IMR-90 (cell line): ENCODE measurements around the gene PHF21A. TPM values are rescaled to one million over a fixed set of nuclear protein-coding genes. Genes with fewer than 3 reads are reported as not detected.

Experiments
- ATAC-seq: fragments of 200-7000 bp; cut with Tn5 transposase; 2 replicates; pipeline ENCODE4 v1.9.1; 2020; ENCODE audit warnings: low read depth, mild to moderate bottlenecking, moderate library complexity
- BruUV-seq: library from RNA; stranded (reverse); fragments of 400-500 nt; replicated peaks from 2 replicates; lab custom pipeline; 2021; lab: Mats Ljungman, UMichigan
- CTCF ChIA-PET: fragments of 300-600 bp; formaldehyde crosslinking; extraction: SDS; loops from one replicate; lab custom pipeline; 2021; ENCODE audit warnings: antibody characterized with exemption; lab: Yijun Ruan, JAX
- POLR2A ChIA-PET: fragments of 300-600 bp; sonication (Branson Sonifier 250); formaldehyde crosslinking; loops from one replicate; lab custom pipeline; 2022; ENCODE audit warnings: antibody characterized with exemption; ENCODE audit not compliant: unreplicated experiment; lab: Charles Lee
- DNase-seq: peaks from one replicate; pipeline ENCODE4 v3.0.0; 2013
- H2AFZ ChIP-seq: replicated peaks from 2 replicates; pipeline ENCODE3; 2013; ENCODE audit warnings: low read length, mild to moderate bottlenecking; ENCODE audit not compliant: poor library complexity
- H2AK5ac ChIP-seq: 2 replicates; pipeline ENCODE4 v1.6.1; 2013; ENCODE audit warnings: low read depth, low read length, inconsistent platforms
- H2AK9ac ChIP-seq: replicated peaks from 2 replicates; pipeline ENCODE3; 2013; ENCODE audit warnings: mild to moderate bottlenecking, low read depth, low read length, moderate library complexity; ENCODE audit not compliant: poor library complexity
- H2BK120ac ChIP-seq: 2 replicates; pipeline ENCODE4 v1.6.1; 2013; ENCODE audit warnings: low read depth, low read length, inconsistent platforms
- H2BK15ac ChIP-seq: 3 replicates; pipeline ENCODE4 v1.6.1; 2013; ENCODE audit warnings: low read depth, low read length, inconsistent platforms
- H2BK20ac ChIP-seq: 2 replicates; pipeline ENCODE4 v1.6.1; 2013; ENCODE audit warnings: low read depth, mild to moderate bottlenecking, inconsistent platforms, low read length, moderate library complexity
- H2BK5ac ChIP-seq: 2 replicates; pipeline ENCODE4 v1.6.1; 2013; ENCODE audit warnings: mild to moderate bottlenecking, low read depth, low read length, inconsistent platforms; ENCODE audit not compliant: poor library complexity, severe bottlenecking
- H3K14ac ChIP-seq: replicated peaks from 2 replicates; pipeline ENCODE4 v1.6.1; 2013; ENCODE audit warnings: low read depth, low read length, inconsistent platforms
- H3K18ac ChIP-seq: 2 replicates; pipeline ENCODE4 v1.6.1; 2013; ENCODE audit warnings: low read depth, low read length, control low read depth
- H3K23ac ChIP-seq: 2 replicates; pipeline ENCODE4 v1.6.1; 2013; ENCODE audit warnings: low read depth, low read length, inconsistent platforms
- H3K27ac ChIP-seq: 2 replicates; pipeline ENCODE4 v1.5.1; 2013; ENCODE audit warnings: mild to moderate bottlenecking, control low read depth, low read length; ENCODE audit not compliant: insufficient read depth
- H3K27me3 ChIP-seq: 2 replicates; pipeline ENCODE4 v1.6.1; 2013; ENCODE audit warnings: low read length; ENCODE audit not compliant: control insufficient read depth, insufficient read depth
- H3K36me3 ChIP-seq: 2 replicates; pipeline ENCODE4 v1.6.1; 2013; ENCODE audit warnings: low read length, mixed read lengths; ENCODE audit not compliant: control insufficient read depth, insufficient read depth
- H3K4ac ChIP-seq: 2 replicates; pipeline ENCODE4 v1.6.1; 2013; ENCODE audit warnings: low read depth, low read length, inconsistent platforms
- H3K4me1 ChIP-seq: 2 replicates; pipeline ENCODE4 v1.6.1; 2013; ENCODE audit warnings: low read length, mixed read lengths; ENCODE audit not compliant: control insufficient read depth, insufficient read depth
- H3K4me2 ChIP-seq: 2 replicates; pipeline ENCODE4 v1.6.1; 2013; ENCODE audit warnings: low read depth, mild to moderate bottlenecking, control low read depth, low read length, moderate library complexity
- H3K4me3 ChIP-seq: 2 replicates; pipeline ENCODE4 v1.5.1; 2013; ENCODE audit warnings: low read depth, mild to moderate bottlenecking, control low read depth, low read length, moderate library complexity; ENCODE audit not compliant: insufficient read depth
- H3K56ac ChIP-seq: 2 replicates; pipeline ENCODE4 v1.6.1; 2013; ENCODE audit warnings: low read length, inconsistent platforms; ENCODE audit not compliant: insufficient read depth; ENCODE audit errors: extremely low read depth
- H3K79me1 ChIP-seq, 2 experiments: 2 replicates each; pipeline ENCODE4 v1.6.1; 2013; ENCODE audit warnings: low read length in 2 of 2, inconsistent platforms in 1 of 2, low read depth in 1 of 2
- H3K9ac ChIP-seq: 2 replicates; pipeline ENCODE4 v1.6.1; 2013; ENCODE audit warnings: low read depth, low read length, control low read depth
- H3K9me1 ChIP-seq: 2 replicates; pipeline ENCODE4 v1.6.1; 2013; ENCODE audit warnings: low read length, inconsistent platforms; ENCODE audit not compliant: insufficient read depth
- H3K9me3 ChIP-seq: 2 replicates; pipeline ENCODE4 v1.6.1; 2013; ENCODE audit warnings: low read length; ENCODE audit not compliant: control insufficient read depth, insufficient read depth
- H4K20me1 ChIP-seq: 2 replicates; pipeline ENCODE4 v1.6.1; 2013; ENCODE audit warnings: low read length, inconsistent platforms; ENCODE audit not compliant: insufficient read depth
- H4K5ac ChIP-seq: 2 replicates; pipeline ENCODE4 v1.6.1; 2013; ENCODE audit warnings: mild to moderate bottlenecking, low read depth, low read length, control low read depth
- H4K8ac ChIP-seq, 2 experiments: 2 replicates each; pipeline ENCODE4 v1.6.1; 2013; ENCODE audit warnings: low read depth in 2 of 2, low read length in 2 of 2, control low read depth in 1 of 2, inconsistent platforms in 1 of 2
- H4K91ac ChIP-seq: 2 replicates; pipeline ENCODE4 v1.6.1; 2013; ENCODE audit warnings: low read depth, low read length, inconsistent platforms; ENCODE audit not compliant: insufficient read depth
- ELK1 ChIP-seq: fragments of 150-350 bp; IDR thresholded peaks from 2 replicates; pipeline ENCODE4 v1.6.1; 2016; ENCODE audit warnings: low read depth, mild to moderate bottlenecking, low read length, moderate library complexity, borderline replicate concordance
- MAZ ChIP-seq: IDR thresholded peaks from 2 replicates; pipeline ENCODE4 v1.6.1; 2012; ENCODE audit warnings: low read depth, mild to moderate bottlenecking, low read length, improper control_type of control experiment, moderate library complexity, borderline replicate concordance
- RAD21 ChIP-seq: IDR thresholded peaks from 2 replicates; pipeline ENCODE4 v1.6.1; 2012; ENCODE audit warnings: low read length, improper control_type of control experiment
- WGBS, 2 experiments: methylation state at CpG; one replicate each; pipeline versions ENCODE4 v1.1.5 to v1.1.7; 2013; ENCODE audit warnings: missing lambda C conversion rate in 2 of 2; ENCODE audit not compliant: insufficient read length in 1 of 2; ENCODE audit errors: extremely low coverage in 2 of 2; 5-methylcytosine and 5-hydroxymethylcytosine counted together
- dilution Hi-C: fragments of 300-500 bp; cut with HindIII; formaldehyde crosslinking; loops from one replicate; pipeline ENCODE4 v1.14.3; 2018; ENCODE audit warnings: low sequenced_read_pairs; ENCODE audit not compliant: unreplicated experiment
- in situ Hi-C: fragments of 300-500 bp; cut with MboI; formaldehyde crosslinking; loops from 3 replicates; pipeline ENCODE4 v1.14.3; 2019; ENCODE audit warnings: low sequenced_read_pairs, inconsistent platforms, mixed read lengths
- intact Hi-C: fragments of 100-400 bp; cut with micrococcal nuclease; formaldehyde crosslinking; loops from 2 replicates; pipeline ENCODE4 v1.10.0; 2022
- polyA plus RNA-seq, 3 experiments: library from polyadenylated mRNA; depleted of rRNA; stranded (reverse); fragments of >200 nt; gene quantifications; 2 replicates each; pipeline ENCODE4 v1.2.3, GENCODE V29; 2012; ENCODE audit warnings: low replicate concordance in 1 of 3
- total RNA-seq: library from RNA; depleted of rRNA; stranded (reverse); fragments of >200 nt; gene quantifications from 2 replicates; pipeline ENCODE4 v1.2.3, GENCODE V29; 2012

The PHF21A gene
- total and polyA plus RNA-seq, 2 of the 4 experiments (the other 2 are of a cell fraction), result 9.0 to 20.6 TPM

- dilution Hi-C loops (no loop called here), in situ Hi-C loops (no loop called here), intact Hi-C loops (no loop called here)
- H2AK9ac ChIP-seq, result peak within 1 kb of the TSS; percentile 24
- no peak within 1 kb of the TSS for H2BK120ac ChIP-seq
- H3K56ac ChIP-seq, result no peak within 1 kb of the TSS; the same call in 1 of the 2 replicates
- H3K4me2 ChIP-seq, result peak within 1 kb of the TSS; percentile 72; the same call in 1 of the 2 replicates
- H3K4me1 ChIP-seq, result no peaks in the 10 kb centered on the region
- TF ChIP-seq ELK1, result no peak
- peak; percentile 81; the same call in 1 of the 2 replicates for TF ChIP-seq MAZ
- TF ChIP-seq RAD21, result no peak
- no peak within 1 kb of the TSS for H3K9ac ChIP-seq
- DNase-seq (no peak), ATAC-seq (peak; percentile 97)
- peaks cover 27% of the 10 kb centered on the region for H4K20me1 ChIP-seq
- no peak within 1 kb of the TSS for H2BK5ac ChIP-seq
- no peak within 1 kb of the TSS for H2BK20ac ChIP-seq
- WGBS, 2 experiments, result 2% methylated on average over 41 of the region's 73 CpGs; no CpG with 5 or more reads in 1 of the 2 experiments
- no peak within 1 kb of the TSS for H4K5ac ChIP-seq
- H2AK5ac ChIP-seq, result no peak within 1 kb of the TSS
- peak within 1 kb of the TSS; percentile 77 for H3K4me3 ChIP-seq
- H3K27ac ChIP-seq, result no peak within 1 kb of the TSS
- POLR2A ChIA-PET, result no interaction called here
- no peak within 1 kb of the TSS for H2BK15ac ChIP-seq
- peaks cover 4% of the 10 kb centered on the region; the same call in 1 of the 2 replicates for H3K9me1 ChIP-seq
- H3K36me3 ChIP-seq, result peaks cover 18% of the 10 kb centered on the region
- H3K9me3 ChIP-seq, result no peaks in the 10 kb centered on the region
- H4K8ac ChIP-seq, result no peak within 1 kb of the TSS
- CTCF ChIA-PET, result no interaction called here
- no TSS peak for BruUV-seq
- peaks cover 25% of the 10 kb centered on the region for H3K27me3 ChIP-seq
- peaks cover 0 to 3% of the 10 kb centered on the region in 2 experiments; a peak in 1 of 4 replicates for H3K79me1 ChIP-seq
- no peak within 1 kb of the TSS for H3K4ac ChIP-seq
- no peak within 1 kb of the TSS for H4K91ac ChIP-seq
- no peak within 1 kb of the TSS for H3K14ac ChIP-seq
- H3K23ac ChIP-seq, result no peak within 1 kb of the TSS
- no peak within 1 kb of the TSS for H3K18ac ChIP-seq
- H2AFZ ChIP-seq, result peak within 1 kb of the TSS; percentile 86
Observed at GRCh38 chr11:45885274-45885920, 235.9 kb downstream of the PHF21A start, which contains the start of gene MAPK8IP1. MAPK8IP1 (plus strand) TSS chr11:45885651; CDS start chr11:45885821, 170 bp downstream.
